ENCODE data around the gene AP2S1.

DNA sequence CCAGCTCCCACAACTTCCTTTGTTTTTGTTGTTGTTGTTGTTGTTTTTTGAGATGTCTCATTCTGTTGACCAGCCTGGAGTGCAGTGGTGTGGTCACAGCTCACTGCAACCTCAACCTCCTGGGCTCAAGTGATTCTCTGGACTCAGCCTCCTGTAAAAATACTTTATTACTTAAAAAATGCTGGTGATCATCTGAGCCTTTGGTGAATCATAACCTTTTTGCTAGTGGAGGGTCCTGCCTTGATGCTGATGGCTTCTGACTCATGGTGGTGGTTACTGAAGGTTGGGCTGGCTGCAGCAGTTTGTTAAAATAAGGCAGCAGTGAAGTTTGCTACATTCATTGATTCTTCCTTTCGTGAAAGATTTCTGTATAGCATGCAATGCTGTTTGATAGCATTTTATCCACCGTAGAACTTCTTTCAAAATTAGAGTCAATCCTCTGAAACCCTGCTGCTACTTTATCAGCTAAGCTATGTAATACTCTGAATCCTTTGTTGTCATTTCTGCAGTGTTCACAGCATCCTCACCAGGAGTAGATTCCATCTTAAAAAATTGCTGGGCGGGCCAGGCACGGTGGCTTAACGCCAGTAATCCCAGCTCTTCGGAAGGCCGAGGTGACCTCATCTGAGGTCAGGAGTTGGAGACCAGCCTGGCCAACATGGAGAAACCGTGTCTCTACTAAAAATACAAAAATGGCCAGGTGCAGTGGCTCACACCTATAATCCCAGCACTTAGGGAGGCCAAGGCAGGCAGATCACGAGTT lies 28.1 kb upstream of the AP2S1 start:
- TF ChIP-seq CTCF (IDR thresholded peaks at IDR 0.05; ENCODE audit: low read depth, low read length, poor library complexity, severe bottlenecking) (no peak), EZH2phosphoT487 (IDR thresholded peaks at IDR 0.05; ENCODE audit: borderline replicate concordance, low read length) (no peak)

Measured in DOHH2 (cell line).